Putamen (tissue), 1 donor: ENCODE measurements around the gene MARK1.

Experiments
- DNase-seq: peaks from one replicate; pipeline ENCODE4 v3.0.0-alpha.2; 2016; ENCODE audit warnings: low spot score

The MARK1 gene

DNA sequence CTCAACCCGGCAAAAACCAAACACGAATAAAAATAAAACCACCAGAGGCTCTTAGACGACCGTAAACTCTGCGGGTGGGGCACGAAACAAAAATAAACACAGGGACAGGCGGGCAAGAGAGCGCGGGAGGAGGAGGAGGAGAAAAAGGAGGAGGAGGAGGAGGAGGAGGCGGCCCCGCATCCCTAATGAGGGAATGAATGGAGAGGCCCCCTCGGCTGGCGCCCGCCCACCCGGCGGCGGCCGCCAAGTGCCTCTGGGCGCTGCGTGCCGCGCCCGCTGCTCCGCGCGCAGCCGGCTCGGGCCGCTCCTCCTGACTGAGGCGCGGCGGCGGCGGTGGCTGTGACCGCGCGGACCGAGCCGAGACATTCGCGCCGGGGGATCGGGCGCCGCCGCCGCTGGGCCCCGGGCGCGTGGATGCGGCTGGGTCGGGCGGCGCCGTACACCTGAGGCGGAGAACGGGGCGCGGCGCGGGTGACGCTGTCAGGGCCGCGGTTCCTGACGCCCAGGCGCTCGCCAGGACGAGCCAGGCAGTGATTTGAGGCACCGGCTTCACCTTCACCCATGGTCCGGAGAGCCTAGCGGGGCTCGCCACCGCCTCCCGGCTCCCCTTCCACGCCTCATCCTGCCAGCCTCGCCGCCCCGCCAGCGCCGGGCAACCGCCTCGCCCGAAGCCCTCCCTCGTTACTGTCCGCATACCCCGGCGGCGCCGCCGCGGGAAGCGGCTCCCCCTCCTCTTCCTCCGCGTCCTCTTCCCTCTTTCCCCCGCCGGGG lies at the start of gene MARK1:
TSS of gene MARK1 (plus strand) at position 229 of the 771 bp plus-strand sequence. CDS start 687 bp downstream, outside the sequence.
- peak; percentile 62 for DNase-seq

DNA sequence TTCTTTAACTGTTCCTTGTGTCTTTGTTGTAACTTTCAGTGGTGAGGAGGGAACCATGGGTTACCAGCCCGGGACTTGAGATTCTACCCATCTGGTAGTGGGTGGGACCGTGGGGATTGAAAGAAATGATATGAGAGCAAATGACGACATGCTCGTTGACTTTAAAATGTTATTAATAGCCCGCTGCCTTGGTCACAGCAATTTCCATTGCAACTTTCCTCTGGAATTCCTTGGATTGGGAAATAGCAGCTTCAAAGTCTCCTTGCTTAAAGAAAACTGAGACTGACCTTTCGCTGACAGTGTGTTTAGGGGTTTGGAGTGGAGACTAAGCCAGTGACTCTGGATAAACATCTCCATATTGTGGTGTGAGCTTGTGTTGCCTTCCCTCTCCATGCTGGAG lies 44.2 kb upstream of the MARK1 start:
- DNase-seq = no peak

DNA sequence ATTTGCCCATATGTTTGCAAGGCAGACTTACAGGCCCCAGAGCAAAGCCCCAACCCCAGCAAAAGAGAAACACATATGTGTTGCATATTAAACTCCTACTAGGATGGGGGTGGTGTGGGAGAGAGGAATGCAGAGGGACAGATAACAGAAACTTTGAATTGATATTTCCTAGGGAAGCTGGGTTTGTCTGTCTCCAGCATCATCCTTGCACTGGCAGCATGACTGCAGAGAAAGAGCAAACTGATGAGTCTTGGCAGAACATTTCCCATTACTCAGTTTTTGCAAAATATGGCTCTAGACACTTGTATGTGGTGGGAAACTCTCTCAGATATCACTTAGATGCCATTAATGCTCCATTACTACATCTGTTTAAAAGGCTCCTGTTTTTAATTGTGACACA lies 43.8 kb upstream of the MARK1 start:
- DNase-seq = no peak

DNA sequence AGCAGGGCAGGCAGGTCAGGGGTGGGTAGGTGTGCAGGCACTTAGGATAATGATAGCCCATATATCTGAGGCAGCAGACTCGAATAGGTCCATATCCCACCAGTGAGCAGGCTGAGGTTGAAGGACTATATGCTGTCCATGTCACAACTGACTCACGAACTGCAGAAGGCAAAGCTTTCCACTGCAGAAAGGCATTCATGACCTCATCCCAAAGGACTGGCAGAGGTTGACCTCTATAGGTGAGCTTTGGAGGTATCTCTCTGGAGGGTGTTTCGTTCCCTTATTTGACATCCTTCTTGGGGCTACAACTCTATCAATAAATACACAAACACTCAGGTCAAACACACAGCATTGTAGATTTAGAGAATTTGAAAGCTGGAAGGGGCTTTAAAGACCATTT lies 42.8 kb upstream of the MARK1 start:
- DNase-seq = no peak

DNA sequence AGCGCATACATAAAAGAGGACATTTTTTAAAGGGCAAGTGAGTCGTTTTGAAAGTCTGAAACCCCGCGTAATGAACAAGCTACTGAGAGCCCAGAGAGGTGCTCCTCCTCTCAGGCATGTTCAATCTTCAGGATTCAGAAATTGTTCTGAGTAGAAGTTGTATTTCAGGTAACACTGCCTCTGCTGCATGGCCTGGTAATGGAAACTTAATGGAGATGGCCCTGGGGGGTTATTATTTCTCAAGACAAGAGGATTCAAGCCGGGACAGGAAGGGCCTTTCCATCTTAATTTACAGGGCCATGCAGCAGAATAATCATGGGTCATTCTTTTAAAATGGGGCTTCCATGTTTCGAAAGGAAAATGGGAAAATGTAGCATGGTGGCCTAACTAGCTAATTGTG lies 42.1 kb upstream of the MARK1 start:
- DNase-seq = no peak

DNA sequence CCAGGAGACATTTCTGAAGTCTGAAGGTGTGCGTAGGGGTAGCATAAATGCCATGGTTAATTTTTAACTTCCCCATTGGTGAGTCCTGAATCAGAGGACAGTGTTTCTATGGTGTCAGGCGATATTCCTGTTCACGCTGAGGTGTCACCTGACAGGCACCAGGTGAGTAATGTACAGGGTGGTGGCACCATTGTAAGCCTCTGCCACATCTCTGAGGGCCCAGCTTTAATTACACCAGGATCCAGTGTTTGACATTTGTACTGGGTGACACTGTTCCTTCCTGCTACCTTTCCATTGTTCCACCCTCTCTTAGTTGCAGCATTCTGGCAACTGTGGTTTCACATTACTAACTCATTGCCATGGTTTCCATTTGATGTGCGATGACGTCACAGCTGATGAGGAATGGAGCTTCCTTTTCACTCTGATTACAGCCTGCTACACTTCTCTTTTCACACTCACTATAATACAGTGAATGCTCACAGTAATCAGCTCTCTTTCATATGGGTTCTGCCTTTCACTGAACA lies 40.6 kb upstream of the MARK1 start:
- DNase-seq = no peak

DNA sequence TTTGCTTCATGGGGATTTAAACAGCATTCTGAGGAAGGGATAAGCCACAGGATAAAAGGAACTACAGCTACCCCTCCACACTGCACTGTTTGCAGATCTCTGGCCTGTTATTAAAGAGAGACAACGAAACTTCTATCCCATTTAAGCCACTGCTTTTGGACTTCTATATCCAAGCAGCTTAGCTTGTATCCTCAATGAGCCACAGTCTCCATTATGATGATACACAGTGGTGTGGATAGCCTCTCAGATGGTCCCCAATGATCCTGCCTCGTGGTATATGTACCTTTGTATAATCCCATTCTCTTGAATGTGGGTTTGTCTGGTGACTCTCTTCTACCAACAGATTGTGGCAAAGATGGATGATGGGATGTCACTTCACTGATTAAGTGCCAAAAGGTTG lies 36.0 kb upstream of the MARK1 start:
- DNase-seq = no peak

DNA sequence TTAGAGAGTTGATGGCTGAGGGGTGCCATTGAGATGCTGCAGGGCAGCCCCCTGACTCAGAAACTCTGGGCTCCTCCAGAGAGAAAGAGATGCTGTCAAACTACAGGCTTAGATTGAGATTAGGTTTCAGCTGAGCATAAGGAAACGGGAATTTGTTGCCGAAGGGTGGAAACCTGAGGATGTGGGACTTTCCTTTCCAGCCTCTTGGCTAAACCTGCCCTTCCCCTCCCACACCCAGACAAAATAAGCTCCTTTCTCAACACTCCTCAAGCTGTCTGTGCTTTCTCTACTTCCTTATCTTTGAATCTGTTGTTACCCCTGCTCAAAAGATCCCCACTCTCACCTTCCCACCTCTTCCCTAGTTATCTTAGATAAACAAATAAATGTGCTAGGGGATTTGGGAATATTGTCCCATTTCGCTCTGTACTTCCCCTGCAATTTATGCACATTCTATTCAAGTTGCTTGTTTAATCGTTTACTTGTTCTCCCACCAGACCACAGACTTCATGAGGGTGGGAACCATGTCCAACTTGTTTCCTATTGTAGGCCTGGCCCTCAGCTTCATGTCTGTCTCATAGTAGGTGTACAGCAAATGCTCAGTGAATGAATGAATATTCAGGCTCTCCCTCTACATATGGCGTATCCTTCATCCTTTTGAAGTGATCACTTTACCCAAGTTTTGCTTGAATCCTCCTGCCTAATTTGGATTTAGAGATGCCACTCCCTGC lies 30.6 kb upstream of the MARK1 start:
- DNase-seq = no peak

DNA sequence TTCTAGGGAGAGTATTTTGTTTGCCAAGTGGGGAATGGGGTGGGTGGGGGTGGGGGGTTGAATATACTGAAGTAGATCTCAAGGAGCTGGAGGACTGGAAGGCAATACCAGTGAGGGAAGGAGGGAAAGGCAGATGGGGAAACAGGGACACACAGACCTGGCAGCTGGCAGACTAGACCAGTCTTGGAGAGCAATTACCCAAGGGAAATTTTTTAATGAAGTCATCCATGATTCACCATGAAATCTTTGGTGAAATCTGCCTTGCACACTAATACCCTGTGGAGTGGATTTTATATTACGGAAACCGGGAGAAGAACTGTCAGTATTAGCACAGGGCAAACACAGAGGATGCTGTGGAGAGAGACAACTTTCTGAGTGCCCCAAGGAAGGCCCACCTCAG lies 29.7 kb upstream of the MARK1 start:
- no peak for DNase-seq

DNA sequence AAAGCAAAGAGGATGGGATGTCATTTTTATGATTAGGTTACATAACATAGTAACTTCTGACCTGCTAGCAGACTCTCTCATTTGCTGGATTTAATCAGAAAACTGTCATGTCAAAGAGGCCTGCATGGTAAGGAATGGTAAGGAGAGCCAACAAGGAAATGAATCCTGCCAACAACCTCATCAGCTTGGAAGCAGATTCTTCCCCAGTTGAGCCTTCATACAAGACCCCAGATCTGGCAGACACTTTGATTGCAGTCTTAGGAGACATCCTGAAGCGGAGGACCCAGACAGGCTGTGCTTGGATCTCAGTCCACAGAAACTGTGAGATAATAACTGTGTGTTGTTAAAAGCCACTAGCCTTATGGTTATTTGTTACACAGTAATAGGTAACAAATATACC lies 27.6 kb upstream of the MARK1 start:
- DNase-seq = no peak

DNA sequence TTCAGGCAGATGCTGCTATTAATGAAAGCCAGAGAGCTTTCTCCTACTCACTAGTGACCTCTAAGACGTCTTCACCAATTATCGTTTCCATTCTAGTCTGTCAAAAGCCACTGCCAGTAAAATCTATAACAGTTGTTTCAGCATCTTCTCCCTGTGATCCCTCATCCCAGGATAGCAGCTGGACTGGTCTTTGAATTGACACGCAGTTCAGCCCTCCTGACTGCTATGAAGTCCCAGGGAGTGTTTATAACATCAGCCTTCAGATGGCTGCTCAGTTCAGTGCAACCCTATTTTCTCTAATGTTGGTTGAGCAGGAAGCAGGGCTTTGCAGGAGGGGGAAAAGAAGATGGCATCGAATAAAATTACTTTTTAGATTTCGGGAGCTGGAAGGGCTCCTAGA lies 23.6 kb upstream of the MARK1 start:
- DNase-seq = no peak

DNA sequence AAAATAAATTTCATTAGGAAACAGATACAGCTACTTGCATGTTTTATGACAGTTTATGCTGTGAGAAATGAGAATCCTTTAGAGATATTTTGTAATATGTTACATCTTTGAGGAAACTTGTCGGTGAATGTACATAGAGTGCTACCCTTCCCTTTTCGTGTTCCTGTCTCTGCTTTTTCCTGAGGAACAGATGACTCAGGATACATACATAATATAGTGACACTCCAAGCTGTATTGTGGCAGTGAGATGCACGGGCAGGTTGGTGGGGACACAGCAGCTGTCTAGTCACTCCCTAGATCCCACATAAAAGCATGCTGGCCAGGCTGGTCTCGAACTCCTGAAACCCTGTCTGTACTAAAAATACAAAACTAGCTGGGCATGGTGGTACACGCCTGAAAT lies 20.9 kb upstream of the MARK1 start:
- DNase-seq = no peak

DNA sequence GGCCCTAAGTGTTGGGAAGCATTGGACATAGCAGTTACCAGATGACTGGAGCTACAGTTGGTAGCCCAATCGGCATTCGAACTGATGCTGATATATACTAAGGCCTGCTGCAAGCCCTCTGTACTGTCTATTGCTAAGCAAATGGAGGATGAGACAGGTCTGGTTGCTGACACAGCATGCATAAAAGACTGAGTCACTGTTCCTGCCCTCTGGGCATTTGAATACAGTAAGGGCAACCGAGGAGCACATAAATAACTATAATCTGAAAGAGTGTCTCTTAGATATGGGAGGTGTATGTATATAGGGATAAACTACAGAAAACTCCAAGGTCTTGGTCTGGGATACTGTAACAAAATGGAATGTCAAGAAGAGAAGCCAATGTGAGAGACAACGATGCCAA lies 16.8 kb upstream of the MARK1 start:
- no peak for DNase-seq

DNA sequence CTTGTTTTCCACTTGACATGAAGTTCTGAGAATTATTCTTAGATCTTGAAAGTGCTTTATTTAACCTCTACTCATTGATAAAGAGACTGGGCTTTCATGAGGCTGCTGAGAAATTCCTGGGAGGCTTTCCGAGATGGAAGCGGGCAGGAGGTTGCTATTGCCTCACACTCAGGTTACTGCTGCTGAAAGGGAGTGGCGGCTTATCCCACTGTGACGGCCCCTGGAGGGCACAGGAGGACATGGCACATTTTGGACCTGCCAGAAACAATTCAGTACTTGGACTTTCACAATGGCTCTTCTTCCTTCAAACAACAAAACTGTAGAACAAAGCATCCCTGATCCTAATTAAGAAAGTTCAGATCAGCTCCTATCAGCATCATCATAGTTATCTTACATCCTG lies 16.2 kb upstream of the MARK1 start:
- no peak for DNase-seq

DNA sequence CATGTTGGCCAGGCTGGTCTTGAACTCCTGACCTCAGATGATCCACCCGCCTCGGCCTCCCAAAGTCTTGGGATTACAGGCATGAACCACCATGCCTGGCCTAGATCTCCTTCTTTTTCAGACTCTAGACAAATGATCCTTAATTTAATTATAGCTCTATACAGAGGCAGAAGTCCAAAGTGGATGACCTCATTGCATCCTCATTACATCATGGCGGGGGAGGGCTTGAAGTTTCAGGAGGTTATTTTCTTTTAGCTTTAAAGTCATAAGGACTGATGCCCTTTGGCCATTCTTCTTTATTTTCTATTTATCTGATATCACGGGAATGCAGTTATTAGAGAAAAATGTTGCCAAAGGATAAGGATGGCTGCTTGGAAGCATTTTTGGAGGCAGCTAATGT lies 14.1 kb upstream of the MARK1 start:
- no peak for DNase-seq

DNA sequence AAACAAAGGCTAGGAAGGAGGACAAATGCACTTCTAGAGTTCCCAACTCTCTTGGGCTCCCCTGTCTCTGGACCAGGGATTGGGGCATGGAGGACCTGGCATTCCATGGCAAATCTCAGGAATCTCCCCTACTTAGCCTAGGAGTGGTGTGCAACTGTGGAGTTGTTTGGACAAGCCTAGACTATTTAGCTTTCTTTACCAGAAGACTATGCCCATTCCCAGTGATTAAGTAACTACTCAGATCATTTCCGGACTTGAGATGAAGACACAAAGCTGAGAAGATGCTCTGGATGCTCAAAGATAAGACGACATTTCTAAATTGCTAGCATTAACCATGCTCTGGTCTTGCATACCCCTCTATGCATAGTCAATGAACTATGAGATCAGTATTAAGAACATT lies 13.7 kb upstream of the MARK1 start:
- no peak for DNase-seq

DNA sequence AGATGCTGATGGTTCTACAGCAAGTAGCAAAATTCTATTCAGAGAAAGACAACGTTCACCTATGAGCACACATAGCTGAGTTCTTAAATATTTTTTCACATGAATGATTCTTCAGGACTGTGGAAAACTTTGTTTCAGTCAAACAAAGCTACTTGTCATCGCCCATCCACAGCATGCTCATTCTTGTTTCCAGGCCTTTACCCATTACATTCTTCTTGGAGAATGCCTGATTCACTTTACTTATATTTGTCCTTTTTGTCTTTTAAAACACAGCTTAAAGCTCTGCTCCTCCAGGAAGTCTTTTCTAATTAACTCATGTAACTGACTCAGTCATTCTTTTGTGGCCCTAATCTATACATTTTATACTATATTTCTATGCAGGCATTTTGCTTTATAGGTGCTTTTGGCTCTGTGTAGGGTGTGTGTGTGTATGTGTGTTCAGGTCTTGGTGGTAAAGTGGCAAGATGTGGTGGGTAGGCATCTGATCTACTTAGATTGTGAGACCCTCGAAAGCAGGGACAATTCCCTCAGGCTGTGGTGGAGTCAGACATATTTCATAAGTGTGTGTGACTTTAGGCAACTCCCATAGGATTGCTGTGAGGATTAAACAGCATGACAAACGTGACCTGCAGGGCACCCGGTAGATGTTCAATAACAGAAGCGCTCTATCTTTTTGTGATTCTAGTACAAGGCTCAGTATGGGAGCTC lies 11.8 kb upstream of the MARK1 start:
- DNase-seq = no peak

DNA sequence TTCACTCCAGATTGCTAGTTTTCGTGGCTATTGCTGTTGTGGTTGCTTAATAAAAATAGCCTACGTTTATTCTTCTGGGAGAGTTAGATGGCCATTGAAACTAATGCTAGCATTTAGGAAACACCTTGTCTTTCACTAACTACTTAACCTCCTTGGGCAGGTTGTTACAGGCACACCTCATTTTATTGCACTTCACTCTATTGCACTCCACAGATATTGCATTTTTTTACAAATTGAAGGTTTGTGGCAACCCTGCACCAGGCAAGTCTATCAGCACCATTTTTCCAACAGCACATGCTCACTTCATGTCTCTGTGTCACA lies 11.3 kb upstream of the MARK1 start:
- DNase-seq = no peak

DNA sequence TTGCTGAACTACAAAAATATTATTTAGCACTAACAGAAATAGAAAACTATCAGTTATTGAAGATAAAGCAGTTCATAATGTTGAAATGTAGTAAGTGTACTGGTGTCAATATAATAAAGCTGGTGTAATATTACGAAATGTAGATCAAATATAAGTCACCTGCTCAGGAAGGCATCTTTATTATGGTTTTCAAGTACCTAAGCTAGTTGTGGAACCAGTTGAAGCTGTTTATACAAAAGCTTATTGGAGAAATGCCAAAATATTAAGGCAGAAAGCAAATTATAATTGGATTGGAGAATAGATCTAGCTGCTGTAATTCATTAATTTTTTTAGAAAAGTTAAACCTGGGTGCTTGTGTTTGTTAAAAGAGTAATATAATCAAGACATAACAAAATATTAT lies 6.2 kb upstream of the MARK1 start:
- DNase-seq = no peak

DNA sequence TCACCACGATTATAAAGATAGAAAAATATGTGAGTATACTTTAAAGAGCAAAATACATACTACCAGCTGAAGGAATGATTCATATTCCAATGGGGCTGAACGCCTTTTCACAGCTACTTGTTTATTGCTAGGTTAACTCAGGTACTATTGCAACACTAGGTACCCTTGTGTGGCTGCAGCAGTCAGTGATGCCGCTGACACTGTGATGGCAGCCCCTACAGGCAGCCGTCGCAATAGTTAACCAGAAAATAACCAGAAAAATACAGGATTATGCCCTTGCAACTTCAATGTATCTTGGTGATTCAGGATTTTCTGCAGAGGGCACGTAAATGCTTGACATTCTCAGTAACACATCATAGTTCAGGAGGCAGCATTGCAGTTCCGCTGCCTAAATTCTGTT lies 1.6 kb upstream of the MARK1 start:
- DNase-seq = no peak

DNA sequence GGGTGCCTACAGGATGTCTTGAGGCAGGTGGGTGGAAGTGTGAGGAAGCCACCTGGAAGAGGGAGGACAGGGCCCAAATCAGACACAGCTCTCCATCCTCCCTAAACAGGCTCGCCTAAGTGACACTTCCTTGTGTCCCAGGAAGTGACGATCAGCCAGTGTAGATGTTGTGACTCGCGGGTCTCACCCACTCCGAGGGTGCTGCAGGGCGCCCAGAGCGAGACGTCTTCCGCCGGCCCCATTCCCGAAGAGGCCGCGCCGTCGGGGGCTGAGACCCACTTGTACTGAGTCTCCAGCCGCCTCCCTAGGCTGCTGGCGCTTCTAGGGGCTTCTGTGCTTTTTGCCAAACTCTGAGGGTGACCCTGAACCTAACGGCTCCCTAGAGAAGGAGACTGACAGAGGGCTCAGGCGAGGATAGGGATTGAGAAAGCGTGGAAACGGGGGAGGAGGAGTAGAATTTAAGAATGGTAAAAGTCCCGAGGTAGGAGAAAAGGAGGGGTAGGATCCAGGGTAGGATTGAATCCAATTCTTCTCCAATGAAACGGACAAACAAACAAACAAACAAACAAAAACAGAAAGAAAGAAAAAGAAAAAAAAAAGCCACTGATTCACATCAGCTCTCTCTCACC lies 543 bp upstream of the MARK1 start:
- DNase-seq = peak; percentile 64

DNA sequence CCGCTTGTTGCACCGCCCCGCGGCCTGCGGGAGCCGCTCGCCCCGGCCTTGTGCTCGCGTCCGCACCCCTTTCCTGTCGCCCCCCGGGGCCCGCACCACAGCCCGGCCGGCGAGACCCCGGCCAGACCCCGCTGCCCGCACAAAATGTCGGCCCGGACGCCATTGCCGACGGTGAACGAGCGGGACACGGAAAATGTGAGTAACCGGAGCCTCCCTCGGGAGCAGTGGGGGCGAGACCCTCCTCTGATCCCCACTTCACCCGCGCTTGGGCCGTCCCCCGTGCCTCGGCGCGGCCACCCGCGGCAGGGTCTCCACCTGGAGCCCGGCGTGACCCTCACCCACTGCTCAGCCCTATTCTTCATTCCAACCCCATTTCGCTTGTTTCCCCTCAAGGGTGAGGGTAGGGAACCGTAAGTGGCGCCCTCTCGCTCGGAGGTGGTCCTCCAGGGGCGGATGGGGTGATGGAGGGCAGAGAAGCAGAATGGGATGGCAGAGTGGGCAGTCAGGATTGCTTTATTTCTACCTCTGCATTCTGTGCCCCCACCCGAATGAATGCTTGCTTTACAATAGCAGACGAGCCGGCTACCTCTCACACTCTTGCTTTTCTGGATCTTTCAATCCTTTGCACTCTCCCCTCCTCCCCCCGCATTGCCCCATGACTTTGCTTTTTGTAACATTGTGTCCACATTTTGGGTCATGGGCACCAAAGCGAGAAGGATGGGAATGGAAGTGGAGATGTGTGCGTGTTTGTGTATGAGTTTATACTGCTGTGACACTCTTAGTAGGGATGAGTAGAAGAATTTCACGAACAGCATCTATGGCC lies 954 bp downstream of the MARK1 start:
- peak; percentile 39 for DNase-seq
